NCI-H2081 treated with DMSO at 0.1 percent for 48 hours (cell line): Measurements from ENCODE around the gene ENPP7.

Experiments used
- DNase-seq: peaks from one replicate; lab custom pipeline; 2025; lab: John Stamatoyannopoulos, UW

ENPP7 gene

DNA sequence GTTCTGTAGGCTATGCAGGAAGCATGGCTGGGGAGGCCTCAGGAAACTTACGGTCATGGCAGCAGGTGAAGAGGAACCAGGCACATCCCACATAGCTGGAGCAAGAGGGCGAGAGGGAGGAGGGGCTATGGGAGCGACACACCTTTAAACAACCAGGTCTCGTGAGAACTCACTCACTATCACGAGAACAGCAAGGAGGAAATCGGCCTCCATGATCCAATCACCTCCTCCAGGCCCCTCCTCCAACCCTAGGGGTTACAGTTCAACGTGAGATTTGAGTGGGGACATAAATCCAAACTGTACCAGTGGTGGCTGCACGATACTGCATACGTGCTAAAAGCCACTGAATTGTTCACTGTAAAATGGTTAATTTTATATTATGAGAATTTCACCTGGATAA, 26.1 kb upstream of the ENPP7 start:
- no peak for DNase-seq

DNA sequence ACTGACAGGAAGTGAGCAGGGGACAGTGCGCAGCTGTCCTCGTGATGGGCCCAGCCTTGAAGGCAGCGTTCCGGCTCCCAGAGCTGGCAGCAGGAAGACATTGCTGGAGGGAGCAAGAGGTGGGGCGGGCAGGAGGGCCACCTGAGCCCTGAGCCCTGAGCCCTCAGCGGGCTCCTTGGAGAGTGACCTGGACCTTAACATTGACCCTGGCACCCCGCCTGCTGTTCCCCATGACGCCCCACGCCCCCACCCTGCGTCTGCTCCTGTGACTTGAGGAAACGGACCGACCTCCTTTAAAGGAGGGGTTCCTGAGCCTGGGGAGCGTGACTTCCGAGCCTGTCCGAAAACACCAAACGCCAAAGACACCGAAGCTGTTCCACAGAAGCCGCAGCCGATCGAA, 25.1 kb upstream of the ENPP7 start:
- no peak for DNase-seq

DNA sequence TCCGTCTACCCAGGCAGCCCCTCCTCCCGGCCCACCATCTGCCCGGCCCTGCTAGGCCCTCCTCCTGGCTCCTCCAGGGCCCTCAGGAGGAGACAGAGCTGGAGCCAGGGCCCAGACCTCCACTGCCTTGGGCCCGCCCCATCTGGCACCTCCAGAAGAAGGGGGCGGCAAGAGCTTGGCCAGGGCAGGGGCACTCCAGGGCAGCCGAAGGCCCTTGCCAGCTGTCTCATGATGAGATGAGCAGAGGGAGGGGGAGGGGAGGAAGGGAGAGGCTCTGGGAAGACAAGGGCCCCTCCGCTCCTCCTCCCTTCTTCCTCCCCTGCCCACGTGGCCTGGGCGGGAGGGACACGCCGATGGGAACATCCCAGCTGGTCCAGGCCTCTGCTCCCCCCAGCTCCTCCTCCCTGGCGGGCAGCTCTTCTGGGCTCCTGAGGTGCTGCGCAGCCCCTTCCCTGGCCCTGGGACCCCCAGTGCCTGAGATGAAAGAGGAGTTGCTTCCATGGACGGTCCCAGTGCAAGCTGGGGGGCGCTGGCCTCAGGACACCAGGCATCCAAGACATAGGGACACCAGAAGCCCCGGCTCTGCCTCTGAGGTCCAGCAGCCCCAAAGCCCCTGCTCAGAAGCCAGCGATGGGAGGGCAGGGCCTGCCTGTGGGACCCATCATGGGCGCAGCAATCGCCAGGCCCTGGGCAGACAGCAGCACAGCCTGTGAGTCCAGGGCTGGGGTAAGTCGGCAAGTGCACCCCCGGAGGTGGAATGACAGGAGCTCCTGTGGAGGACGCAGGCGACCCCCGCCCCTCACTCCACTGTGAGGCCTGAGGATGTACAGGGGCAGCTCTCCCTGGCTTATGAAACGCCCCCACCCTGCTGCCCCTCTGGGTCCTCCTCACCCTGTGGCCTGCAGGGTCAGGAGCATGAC, 23.6 kb upstream of the ENPP7 start:
- DNase-seq, result no peak

DNA sequence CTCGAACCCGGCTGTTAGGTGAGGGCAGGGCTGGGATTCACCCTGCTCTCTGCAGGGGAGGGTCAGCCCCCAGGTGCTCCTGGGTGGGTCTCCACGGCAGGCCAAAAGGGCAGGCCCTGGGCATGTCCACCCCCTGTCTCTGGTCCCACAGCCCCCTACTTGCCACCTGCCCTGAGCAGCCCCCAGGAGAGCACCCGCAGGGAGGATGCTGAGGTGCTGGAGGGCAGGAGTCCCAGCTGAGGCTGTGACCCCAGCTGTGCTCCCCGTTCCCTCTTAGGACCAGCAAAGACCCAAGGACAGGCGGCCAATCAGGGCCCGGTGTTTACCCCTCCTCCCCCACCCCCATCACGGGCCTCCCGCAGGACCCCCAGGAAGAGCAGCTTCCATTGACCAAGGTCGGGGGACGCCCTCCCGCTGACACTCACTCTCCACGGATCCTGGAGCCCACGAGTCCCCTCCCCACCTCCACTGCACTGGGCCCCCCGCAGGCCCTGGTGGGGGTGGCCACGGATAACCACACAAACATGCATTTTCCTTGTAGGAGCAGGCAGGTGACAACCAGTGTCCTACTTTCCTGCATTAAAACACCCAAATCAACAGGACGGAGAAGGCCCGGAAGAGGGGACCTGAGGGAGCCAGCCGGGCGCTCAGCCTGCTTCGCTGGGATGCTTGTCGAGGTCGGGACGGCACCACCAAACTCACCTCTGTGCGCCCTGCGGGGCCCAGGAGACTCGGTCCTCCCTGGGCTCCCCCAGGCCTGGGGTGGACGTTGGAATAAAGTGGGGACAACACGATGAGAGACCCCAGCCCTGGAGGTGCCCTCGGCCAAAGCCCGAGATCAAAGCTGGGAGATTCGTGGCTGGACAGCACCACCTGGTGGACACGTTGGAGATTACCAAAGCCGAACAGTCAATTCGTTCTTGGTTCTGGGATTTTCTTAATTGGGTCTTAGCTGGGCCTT, 22.5 kb upstream of the ENPP7 start:
- no peak for DNase-seq

DNA sequence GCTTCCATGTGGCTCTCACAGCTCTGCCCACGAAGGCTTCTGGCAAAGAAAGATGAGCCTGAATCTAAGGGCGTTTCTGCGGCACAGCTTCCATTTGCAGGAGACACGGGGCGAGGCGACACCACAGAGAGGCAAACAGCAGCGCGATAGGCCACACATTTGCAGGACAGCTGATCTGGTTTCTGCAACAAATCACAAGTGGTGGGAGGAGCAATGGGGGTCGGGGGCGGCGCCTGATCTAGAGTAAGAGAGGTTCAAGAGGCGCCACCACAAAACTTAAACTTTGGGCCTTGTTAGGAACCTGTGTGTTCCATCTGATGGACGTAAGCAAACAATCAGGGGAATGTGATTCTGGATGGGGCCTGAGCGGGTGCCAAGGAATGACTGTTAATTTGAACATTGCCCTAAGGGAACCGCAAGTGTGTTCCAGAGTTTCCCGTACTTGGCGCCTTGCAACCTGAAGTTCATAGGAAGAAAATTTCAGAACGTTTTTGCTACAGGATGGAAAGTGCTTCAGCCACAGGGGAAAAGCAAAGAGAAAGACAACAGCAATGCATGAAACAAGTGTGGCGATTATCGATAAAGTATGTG, 18.9 kb upstream of the ENPP7 start:
- no peak for DNase-seq

DNA sequence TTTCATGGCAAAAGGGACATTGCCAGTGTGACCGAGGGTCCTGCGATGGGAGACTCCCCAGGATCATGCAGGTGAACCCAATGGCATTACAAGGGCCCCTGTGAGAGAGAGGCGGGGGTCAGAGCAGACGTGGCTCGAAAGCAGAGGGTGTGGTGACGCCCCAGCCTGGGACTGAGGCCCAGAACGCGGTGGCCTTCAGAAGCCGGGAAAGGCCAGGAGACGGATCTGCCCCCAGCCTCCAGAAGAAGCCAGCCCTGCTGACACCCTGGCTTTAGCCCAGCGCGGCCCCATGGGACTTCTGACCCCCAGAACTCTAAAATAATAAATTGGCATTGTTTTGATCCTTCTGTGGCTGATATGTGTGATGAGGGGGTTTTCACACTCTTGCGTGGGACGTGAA, 17.4 kb upstream of the ENPP7 start:
- no peak for DNase-seq

DNA sequence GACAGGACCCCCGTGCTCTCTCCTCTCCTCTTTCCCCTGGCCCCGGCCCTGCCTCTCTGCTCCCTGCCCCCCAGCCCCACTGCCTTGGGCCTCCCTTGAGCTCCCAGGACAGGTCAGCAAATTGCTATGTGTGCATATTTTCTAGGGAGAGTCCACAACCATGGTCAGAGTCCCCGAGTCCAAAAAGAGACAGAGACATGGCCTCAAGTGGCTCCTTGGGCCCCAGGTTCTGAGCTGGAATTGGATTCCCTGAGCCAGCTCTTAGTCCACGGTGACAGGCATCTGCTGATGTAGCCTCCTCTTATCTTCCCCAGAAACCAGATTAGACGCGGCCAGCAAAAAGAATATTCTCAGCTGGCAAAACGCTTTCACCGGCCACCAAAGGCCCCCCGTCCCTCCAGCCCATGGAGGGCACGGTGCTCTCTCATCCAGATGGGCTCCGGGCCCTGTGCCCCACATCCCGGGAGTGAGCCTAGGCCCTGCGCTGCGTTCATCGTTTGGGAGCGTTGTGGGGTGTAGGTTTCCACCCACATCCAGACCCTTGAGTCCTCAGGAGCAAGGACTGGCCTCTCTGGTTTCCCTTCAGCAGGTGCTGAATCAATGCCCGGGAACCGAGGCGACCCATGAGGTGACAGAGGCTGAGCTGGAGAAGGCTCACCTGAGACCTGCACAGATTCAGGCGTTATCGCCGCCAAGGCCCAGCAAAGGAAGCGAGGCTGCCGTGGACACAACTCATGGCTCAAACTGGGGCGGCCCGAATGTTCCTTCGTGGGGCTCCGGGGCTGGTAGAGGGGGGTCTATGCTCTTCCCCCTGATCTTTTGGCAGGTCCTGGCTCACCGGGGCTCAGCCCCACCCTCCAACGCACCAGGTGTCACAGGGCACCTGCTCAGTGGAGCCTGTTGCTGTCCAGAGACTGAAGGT, 16.3 kb upstream of the ENPP7 start:
- DNase-seq, result no peak

DNA sequence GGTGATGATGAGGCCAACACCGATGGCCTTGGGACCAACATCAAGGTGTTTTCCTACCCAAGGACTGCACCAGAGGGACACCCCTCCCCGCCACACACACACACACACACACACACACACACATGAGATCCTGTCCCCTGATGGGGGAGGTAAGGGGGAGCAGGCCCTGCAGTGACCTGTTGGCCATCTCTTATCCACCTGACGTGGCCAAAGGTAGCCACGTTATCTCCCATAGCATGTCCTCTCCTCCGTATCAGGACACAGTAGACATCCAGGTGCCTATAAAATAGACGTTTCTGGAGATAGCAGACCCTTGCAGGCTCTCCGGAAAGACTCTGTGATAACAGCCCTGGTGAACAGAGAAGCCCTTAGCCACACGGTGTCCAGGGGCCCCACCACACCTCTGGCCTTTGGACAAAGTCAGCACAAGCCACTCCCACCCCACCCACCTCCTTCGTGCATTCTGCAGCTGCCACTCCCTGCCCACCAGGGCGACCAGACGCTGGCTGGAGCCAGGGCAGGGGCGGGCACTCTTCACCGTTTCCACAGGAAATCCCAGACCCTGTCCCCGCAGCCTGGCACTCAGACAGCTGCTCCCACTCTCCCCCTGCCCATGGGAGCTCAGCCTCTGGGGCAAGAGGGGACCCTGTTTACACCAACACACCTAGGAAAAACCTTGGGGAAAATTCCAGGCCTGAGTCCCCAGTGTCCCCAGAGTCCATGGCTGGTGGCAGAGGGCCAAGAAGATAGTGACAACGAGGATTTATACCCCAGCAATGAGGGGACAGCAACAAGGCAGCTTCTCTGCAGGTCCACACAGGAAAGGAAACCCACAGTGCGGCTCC, 15.4 kb upstream of the ENPP7 start:
- DNase-seq, result no peak

DNA sequence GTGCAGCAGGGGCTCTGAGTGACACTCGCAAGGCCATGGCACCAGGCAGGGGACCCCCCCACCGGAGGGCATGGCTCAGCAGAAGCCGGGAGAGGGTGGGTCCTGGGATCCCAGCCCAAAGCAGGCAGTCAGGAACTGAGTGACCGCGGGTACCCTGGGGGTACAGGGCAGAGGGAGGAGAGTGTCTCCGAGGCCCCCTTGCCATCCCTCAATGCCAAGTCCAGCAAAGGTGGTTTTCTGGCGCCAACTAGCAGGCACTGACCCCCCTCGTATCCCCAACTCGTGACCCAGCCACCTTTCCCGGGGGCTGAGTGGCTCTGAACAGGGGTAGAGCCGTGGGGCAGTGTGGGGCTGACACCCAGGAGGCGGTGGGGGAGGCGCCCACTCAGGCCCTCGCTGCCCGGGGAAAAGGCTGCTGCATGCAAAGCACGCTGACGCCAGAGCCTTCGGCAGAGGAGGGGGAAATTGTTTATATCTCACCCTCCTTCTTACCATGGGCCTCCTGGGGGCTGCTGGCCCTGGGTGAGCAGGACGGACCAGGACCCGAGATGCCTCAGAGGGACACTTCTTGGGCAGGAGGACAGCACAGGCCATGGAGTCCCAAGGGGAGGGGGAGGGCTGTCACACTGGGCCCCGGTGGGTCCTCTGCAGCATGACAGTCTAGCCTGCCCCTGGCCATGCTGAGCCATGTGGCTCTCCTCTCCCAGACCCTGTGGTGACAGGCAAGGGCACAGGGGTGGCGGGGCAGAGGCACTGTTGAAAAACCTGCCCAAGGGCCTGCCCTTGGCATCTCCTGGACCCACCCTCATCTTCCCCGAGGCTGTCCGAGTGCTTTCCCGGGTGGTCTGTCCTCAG, 14.6 kb upstream of the ENPP7 start:
- no peak for DNase-seq

DNA sequence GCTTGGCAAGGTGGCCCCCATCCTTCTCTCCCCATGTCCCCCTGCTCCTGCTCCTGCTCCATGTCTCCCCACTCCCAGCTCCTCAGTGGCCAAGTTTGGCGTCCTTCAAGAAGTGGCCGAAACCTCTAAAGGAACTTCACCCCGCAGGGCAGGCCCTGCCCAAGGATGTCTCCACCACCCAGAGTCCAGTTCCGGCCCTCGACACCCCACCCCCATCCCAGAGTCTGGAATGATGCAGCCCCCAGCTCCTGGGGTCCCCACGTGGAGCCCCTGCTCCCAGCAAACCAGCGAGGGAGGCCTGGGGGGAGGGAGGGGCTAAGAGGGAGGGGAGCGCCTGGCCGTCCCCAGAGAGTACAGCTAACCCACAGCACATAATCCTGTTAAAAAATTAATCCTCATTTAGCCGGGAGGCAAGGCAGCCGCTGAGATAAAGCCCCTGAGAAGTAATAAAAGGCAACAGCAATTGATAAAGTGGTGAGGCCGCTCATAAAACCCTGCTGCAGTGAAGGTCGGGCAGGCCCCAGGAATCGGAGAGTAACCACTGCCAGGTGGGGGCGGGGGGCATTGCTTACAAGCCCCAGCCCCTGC, 9.9 kb upstream of the ENPP7 start:
- no peak for DNase-seq

DNA sequence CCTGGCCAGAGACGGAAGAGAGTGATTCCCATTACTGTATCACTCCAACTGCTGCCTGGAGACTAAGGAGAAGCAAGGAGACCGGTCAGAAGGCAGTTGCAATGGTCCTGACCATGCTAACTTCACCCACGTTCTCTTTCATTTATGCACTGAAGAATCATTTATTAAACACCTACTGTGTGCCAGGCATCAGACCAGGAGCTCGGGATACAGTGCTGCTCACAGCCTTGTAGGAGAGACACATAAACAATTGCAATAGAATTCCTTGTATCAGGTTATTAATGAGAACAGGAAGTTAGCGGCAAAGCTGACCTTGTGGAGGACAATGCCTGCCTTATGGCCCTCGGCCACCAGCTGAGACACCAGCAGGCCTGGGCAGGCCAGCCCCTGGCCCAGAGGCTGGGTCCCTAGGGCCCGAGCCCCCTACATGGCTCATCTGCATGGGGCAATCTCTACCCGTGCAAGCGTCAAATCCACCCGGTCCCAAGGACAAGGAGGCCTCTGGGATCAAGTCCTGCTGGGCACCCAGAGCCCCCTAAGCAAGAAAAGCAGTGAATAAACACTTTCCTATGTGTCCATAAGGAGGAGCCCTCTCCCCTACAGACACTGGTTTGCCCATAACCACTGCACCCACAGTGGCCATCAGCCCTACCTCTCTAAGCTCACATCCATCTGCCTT, 8.6 kb upstream of the ENPP7 start:
- DNase-seq, result no peak

DNA sequence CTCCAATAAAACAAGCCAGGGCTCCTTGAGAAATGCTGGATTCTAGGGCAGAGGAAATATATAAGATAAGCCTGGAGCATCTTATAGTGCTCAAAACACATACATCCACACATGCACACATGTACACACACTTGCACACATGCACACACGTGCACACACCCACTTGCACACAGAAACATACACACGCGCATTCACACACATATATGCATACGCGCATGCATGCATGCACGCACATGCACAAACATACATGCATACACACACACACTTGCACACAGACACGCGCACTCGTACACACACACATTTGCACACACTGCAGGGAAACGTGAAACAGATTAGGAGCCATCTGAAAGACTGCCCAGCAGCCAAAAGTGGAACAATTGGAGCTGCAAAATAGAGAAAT, 8.0 kb upstream of the ENPP7 start:
- DNase-seq, result no peak

DNA sequence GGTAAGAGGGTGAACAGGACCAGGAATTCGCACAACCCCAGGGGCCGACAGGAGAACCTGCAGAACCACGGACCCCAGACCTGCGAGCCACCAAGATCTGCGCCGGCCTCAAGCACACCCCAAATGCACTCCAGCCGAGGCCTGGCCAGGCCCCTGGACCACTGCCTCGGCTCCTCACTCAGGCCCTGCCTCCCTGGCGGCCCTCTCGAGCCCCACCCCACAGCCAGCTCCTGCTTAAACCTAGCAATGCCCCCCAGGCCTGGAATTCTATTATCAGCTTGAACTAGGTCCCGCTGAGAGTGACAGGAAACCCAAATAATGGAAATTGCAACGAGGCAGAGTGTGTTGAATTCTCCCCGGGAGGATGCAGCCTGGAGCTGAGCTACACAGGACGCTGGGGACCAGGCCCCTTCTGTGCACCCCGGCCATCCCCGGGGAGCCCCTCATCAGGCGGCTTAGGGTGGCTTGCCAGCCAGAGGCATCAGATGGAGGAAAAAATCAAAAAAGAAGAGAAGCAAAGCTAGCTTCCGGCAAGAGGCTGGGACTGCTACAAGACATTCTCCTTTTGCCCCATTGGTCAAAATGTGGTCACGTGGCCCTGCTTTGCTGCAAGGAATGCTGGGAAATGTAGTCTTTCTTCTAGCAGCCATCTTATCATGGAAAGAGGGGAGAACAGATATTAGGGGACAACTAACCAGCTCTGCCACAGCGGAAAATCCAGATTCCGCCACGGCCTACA, 2.4 kb upstream of the ENPP7 start:
- DNase-seq, result peak; percentile 79

DNA sequence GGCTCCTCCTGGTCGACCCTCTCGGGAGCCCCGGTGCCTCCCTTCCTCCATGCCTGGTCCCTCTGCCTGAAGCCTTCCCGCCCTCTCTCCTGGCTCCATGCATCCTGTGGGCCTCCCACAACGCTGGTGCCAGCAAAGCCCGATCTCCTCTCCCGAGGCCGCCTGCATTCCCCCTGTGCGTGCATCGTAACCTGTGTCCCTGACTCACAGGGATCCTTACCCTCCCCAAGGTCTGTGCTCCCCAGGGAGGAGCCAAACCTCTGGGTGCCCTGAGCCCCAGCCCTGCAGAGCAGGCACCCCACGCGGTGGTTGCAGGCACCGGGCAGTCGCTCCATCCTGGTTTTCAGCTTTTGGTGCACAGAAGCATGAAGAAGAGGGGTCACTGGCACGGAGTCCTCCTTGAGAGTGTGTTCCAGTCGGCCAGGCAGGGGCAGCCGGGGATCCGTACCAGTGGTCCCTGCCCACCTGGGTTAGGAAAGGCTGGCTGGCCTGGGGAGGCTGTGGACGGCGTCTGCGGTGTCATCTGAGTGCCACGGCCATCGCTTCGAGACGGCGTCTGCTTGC, 1.8 kb upstream of the ENPP7 start:
- no peak for DNase-seq

DNA sequence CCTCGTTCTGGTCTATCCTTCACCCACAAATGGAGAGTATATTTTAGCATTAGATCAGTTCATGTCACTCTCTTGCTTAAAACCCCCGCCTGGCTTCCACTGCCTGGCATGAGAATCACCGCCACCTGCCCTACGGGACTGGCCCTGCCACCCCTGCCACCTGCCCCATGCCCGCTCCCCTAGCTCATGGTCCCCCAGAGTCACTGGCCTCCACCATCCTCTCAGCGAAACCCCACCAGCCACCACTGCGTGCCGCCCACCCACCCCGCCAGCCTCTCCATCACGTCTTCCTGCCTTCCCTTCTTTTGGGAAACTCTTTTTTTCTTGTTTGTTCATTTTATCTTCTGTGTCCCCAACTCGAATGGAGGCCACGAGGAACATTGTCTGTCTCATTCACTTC, 982 bp upstream of the ENPP7 start:
- DNase-seq, result no peak

DNA sequence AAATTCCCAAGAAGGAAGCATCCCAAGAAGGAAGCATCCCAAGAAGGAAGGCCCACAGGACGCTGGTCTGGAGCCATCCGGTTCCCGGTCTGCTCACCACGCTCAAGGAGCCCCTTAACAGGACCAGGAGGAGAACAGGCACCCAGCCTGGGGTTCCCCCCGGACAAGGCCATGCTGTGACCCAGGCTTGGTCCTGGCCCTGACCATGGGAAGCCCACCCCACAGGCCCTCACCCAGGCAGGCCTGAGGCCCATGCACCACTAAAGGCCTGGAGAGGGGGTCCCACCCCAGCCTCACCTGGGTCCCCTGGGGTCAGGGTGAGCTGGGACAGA, 340 bp upstream of the ENPP7 start:
- DNase-seq, result no peak

DNA sequence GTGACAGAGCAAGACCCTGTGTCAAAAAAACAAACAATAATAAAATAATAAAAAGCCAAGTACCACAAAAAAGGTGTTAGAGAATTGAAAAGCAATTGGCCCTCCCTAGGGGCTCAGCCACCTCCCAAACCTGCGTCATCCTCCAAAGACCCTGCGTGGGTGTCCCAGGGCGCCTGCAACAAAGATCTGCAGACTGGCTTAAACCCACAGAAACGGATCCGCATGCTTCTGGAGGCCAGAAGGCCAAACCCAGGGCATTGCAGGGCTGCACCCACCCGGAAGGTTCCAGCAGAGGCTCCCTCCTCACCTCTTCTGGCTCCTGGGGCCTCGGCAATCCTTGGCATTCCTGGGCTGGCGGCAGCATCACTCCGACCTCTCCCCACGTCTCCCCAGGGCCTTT, 1.5 kb downstream of the ENPP7 start:
- DNase-seq, result no peak
